T follicular helper cell (primary cell): Measurements from ENCODE around the gene KCNIP3.
"Not testable (repeated sequence)": the region's sequence is repeated elsewhere in the genome, so short reads cannot be mapped to it uniquely, and the experiment has no call there.

Experiments used
- DNase-seq: peaks from one replicate; pipeline ENCODE4 v3.0.0-alpha.2; 2020; ENCODE audit warnings: low read depth
- total RNA-seq, 2 experiments: gene quantifications; one replicate each; lab custom pipeline; 2026; lab: John Stamatoyannopoulos, UW

The KCNIP3 gene
- total RNA-seq: 0.04 to 0.06 reads per million in 2 experiments

- no peak for DNase-seq
Measured at GRCh38 chr2:95296880-95297487, at the start of gene KCNIP3. KCNIP3 (plus strand) TSS chr2:95297347; CDS start chr2:95297439, 92 bp downstream.

GRCh38 chr2:95258271-95258670 is 38.9 kb upstream of the KCNIP3 start:
- no peak for DNase-seq

- no peak for DNase-seq
Measured at GRCh38 chr2:95260028-95261023, 36.8 kb upstream of the KCNIP3 start.

GRCh38 chr2:95261602-95262001 is 35.5 kb upstream of the KCNIP3 start:
- no peak for DNase-seq

GRCh38 chr2:95262896-95263542 is 34.1 kb upstream of the KCNIP3 start:
- DNase-seq: no peak

- no peak for DNase-seq
Measured at GRCh38 chr2:95264624-95265023, 32.5 kb upstream of the KCNIP3 start.

GRCh38 chr2:95265182-95265581 is 32.0 kb upstream of the KCNIP3 start:
- DNase-seq: no peak

- no peak for DNase-seq
Measured at GRCh38 chr2:95266781-95267430, 30.2 kb upstream of the KCNIP3 start.

- no peak for DNase-seq
Measured at GRCh38 chr2:95267458-95268210, 29.5 kb upstream of the KCNIP3 start.

- DNase-seq: no peak
Measured at GRCh38 chr2:95268211-95269035, 28.7 kb upstream of the KCNIP3 start.

GRCh38 chr2:95269036-95269680 is 28.0 kb upstream of the KCNIP3 start:
- DNase-seq: no peak

- not testable (repeated sequence) for DNase-seq
Measured at GRCh38 chr2:95269745-95270144, 27.4 kb upstream of the KCNIP3 start.

GRCh38 chr2:95270541-95271081 is 26.5 kb upstream of the KCNIP3 start:
- no peak for DNase-seq

GRCh38 chr2:95271381-95271971 is 25.7 kb upstream of the KCNIP3 start:
- DNase-seq: no peak

GRCh38 chr2:95272299-95272751 is 24.8 kb upstream of the KCNIP3 start:
- DNase-seq: no peak

GRCh38 chr2:95272781-95273180 is 24.4 kb upstream of the KCNIP3 start:
- no peak for DNase-seq

- DNase-seq: no peak
Measured at GRCh38 chr2:95273566-95274290, 23.4 kb upstream of the KCNIP3 start.
